ENCODE measurements around the gene DDX11.
A peak's percentile ranks its signal among the peaks of the same experiment; 100 is the strongest.
"Not testable (repeated sequence)": the region's sequence is repeated elsewhere in the genome, so short reads cannot be mapped to it uniquely, and the experiment has no call there.

Gene DDX11

GRCh38 chr12:31117203-31118011 is 43.7 kb downstream of the DDX11 start:
- no peaks in the 10 kb centered on the region for H3K9me3 ChIP-seq (ENCODE audit: control insufficient read depth, low read length)
- H3K4me3 ChIP-seq (ENCODE audit: low read length), result peak overlapping the region; percentile 54
- DNase-seq (ENCODE audit: low read depth), result peak; percentile 34
- peaks cover 3% of the 10 kb centered on the region for H3K4me1 ChIP-seq (ENCODE audit: control insufficient read depth, insufficient read depth, low read length)
- no peaks in the 10 kb centered on the region for H3K36me3 ChIP-seq (ENCODE audit: control insufficient read depth, insufficient read depth, low read length, severe bottlenecking)
- peaks cover 20% of the 10 kb centered on the region for H3K27me3 ChIP-seq (replicated peaks; ENCODE audit: control insufficient read depth, insufficient read depth, low read length)
- no peak overlapping the region for H3K9ac ChIP-seq (ENCODE audit: low read length)

GRCh38 chr12:31118347-31119191 is 44.9 kb downstream of the DDX11 start:
- DNase-seq (ENCODE audit: low read depth), result peak; percentile 19
- H3K4me1 ChIP-seq (ENCODE audit: control insufficient read depth, insufficient read depth, low read length), result peaks cover 3% of the 10 kb centered on the region
- H3K36me3 ChIP-seq (ENCODE audit: control insufficient read depth, insufficient read depth, low read length, severe bottlenecking), result no peaks in the 10 kb centered on the region
- peaks cover 20% of the 10 kb centered on the region for H3K27me3 ChIP-seq (replicated peaks; ENCODE audit: control insufficient read depth, insufficient read depth, low read length)
- no peak overlapping the region for H3K9ac ChIP-seq (ENCODE audit: low read length)
- no peaks in the 10 kb centered on the region for H3K9me3 ChIP-seq (ENCODE audit: control insufficient read depth, low read length)
- H3K4me3 ChIP-seq (ENCODE audit: low read length), result no peak overlapping the region

GRCh38 chr12:31119192-31119802 is 45.6 kb downstream of the DDX11 start:
- Histone ChIP-seq H3K4me3 (ENCODE audit: low read length) (no peak overlapping the region), H3K36me3 (ENCODE audit: control insufficient read depth, insufficient read depth, low read length, severe bottlenecking) (no peaks in the 10 kb centered on the region), H3K27me3 (replicated peaks; ENCODE audit: control insufficient read depth, insufficient read depth, low read length) (peaks cover 20% of the 10 kb centered on the region), H3K4me1 (ENCODE audit: control insufficient read depth, insufficient read depth, low read length) (peaks cover 3% of the 10 kb centered on the region), H3K9ac (ENCODE audit: low read length) (no peak overlapping the region), H3K9me3 (ENCODE audit: control insufficient read depth, low read length) (no peaks in the 10 kb centered on the region)
- no peak for DNase-seq (ENCODE audit: low read depth)

- DNase-seq (ENCODE audit: low read depth), result no peak
- Histone ChIP-seq H3K27me3 (replicated peaks; ENCODE audit: control insufficient read depth, insufficient read depth, low read length) (peaks cover 20% of the 10 kb centered on the region), H3K9me3 (ENCODE audit: control insufficient read depth, low read length) (no peaks in the 10 kb centered on the region), H3K4me1 (ENCODE audit: control insufficient read depth, insufficient read depth, low read length) (peaks cover 3% of the 10 kb centered on the region), H3K36me3 (ENCODE audit: control insufficient read depth, insufficient read depth, low read length, severe bottlenecking) (no peaks in the 10 kb centered on the region), H3K4me3 (ENCODE audit: low read length) (no peak overlapping the region), H3K9ac (ENCODE audit: low read length) (no peak overlapping the region)
Observed at GRCh38 chr12:31119803-31120211, 46.1 kb downstream of the DDX11 start.

- no peaks in the 10 kb centered on the region for H3K9me3 ChIP-seq (ENCODE audit: control insufficient read depth, low read length)
- no peaks in the 10 kb centered on the region for H3K36me3 ChIP-seq (ENCODE audit: control insufficient read depth, insufficient read depth, low read length, severe bottlenecking)
- peaks cover 3% of the 10 kb centered on the region for H3K4me1 ChIP-seq (ENCODE audit: control insufficient read depth, insufficient read depth, low read length)
- peaks cover 20% of the 10 kb centered on the region for H3K27me3 ChIP-seq (replicated peaks; ENCODE audit: control insufficient read depth, insufficient read depth, low read length)
- no peak overlapping the region for H3K9ac ChIP-seq (ENCODE audit: low read length)
- no peak overlapping the region for H3K4me3 ChIP-seq (ENCODE audit: low read length)
- no peak for DNase-seq (ENCODE audit: low read depth)
Observed at GRCh38 chr12:31120392-31121008, 46.8 kb downstream of the DDX11 start.

GRCh38 chr12:31121022-31121728 is 47.5 kb downstream of the DDX11 start:
- H3K4me3 ChIP-seq (ENCODE audit: low read length); H3K36me3 ChIP-seq (ENCODE audit: control insufficient read depth, insufficient read depth, low read length, severe bottlenecking); H3K9ac ChIP-seq (ENCODE audit: low read length); DNase-seq (ENCODE audit: low read depth); H3K9me3 ChIP-seq (ENCODE audit: control insufficient read depth, low read length); H3K4me1 ChIP-seq (ENCODE audit: control insufficient read depth, insufficient read depth, low read length): not testable (repeated sequence)
- peaks cover 20% of the 10 kb centered on the region for H3K27me3 ChIP-seq (replicated peaks; ENCODE audit: control insufficient read depth, insufficient read depth, low read length)

- Histone ChIP-seq H3K9ac (ENCODE audit: low read length) (no peak overlapping the region), H3K4me1 (ENCODE audit: control insufficient read depth, insufficient read depth, low read length) (peaks cover 3% of the 10 kb centered on the region), H3K4me3 (ENCODE audit: low read length) (no peak overlapping the region), H3K27me3 (replicated peaks; ENCODE audit: control insufficient read depth, insufficient read depth, low read length) (peaks cover 11% of the 10 kb centered on the region), H3K36me3 (ENCODE audit: control insufficient read depth, insufficient read depth, low read length, severe bottlenecking) (no peaks in the 10 kb centered on the region), H3K9me3 (ENCODE audit: control insufficient read depth, low read length) (no peaks in the 10 kb centered on the region)
- no peak for DNase-seq (ENCODE audit: low read depth)
Observed at GRCh38 chr12:31122481-31122880, 48.8 kb downstream of the DDX11 start.

- not testable (repeated sequence) for H3K4me1 ChIP-seq (ENCODE audit: control insufficient read depth, insufficient read depth, low read length); H3K4me3 ChIP-seq (ENCODE audit: low read length); H3K9me3 ChIP-seq (ENCODE audit: control insufficient read depth, low read length); H3K36me3 ChIP-seq (ENCODE audit: control insufficient read depth, insufficient read depth, low read length, severe bottlenecking); H3K9ac ChIP-seq (ENCODE audit: low read length); H3K27me3 ChIP-seq (replicated peaks; ENCODE audit: control insufficient read depth, insufficient read depth, low read length); DNase-seq (ENCODE audit: low read depth)
Observed at GRCh38 chr12:31124158-31124557, 50.5 kb downstream of the DDX11 start.

GRCh38 chr12:31125171-31125570 is 51.5 kb downstream of the DDX11 start:
- not testable (repeated sequence) for DNase-seq (ENCODE audit: low read depth); H3K27me3 ChIP-seq (replicated peaks; ENCODE audit: control insufficient read depth, insufficient read depth, low read length); H3K9ac ChIP-seq (ENCODE audit: low read length); H3K36me3 ChIP-seq (ENCODE audit: control insufficient read depth, insufficient read depth, low read length, severe bottlenecking); H3K4me3 ChIP-seq (ENCODE audit: low read length); H3K9me3 ChIP-seq (ENCODE audit: control insufficient read depth, low read length); H3K4me1 ChIP-seq (ENCODE audit: control insufficient read depth, insufficient read depth, low read length)

GRCh38 chr12:31127209-31127848 is 53.7 kb downstream of the DDX11 start:
- not testable (repeated sequence) for H3K36me3 ChIP-seq (ENCODE audit: control insufficient read depth, insufficient read depth, low read length, severe bottlenecking); DNase-seq (ENCODE audit: low read depth); H3K27me3 ChIP-seq (replicated peaks; ENCODE audit: control insufficient read depth, insufficient read depth, low read length); H3K4me3 ChIP-seq (ENCODE audit: low read length); H3K9ac ChIP-seq (ENCODE audit: low read length); H3K9me3 ChIP-seq (ENCODE audit: control insufficient read depth, low read length); H3K4me1 ChIP-seq (ENCODE audit: control insufficient read depth, insufficient read depth, low read length)
